GM12801 (cell line): ENCODE measurements around the gene RERE.

Experiments
- TF ChIP-seq, protein P1 (sequence below): IDR thresholded peaks from one replicate; pipeline ENCODE4 v1.5.1; 2011; ENCODE audit warnings: control low read depth; ENCODE audit not compliant: insufficient read length; ENCODE audit errors: extremely low read depth

The RERE gene

DNA sequence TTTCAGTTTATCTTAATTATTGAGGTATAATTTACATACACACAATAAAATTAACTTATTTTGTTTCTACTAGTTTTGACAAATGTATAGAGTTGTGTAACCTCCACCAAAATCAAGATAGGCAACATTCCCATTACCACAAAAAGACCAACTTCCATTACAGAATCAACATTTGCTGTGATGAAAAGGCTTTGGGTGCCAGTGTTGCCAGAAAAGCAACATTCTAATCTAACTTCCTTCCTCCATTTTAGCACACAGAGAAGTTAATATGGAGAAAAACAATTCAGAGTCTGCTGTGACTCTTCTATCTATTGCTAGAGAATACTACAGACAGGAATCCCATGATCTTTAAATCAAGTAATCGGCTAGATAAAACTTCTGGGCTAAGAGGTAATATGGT is 245.3 kb downstream of the RERE start:
- TF ChIP-seq, protein P1, sequence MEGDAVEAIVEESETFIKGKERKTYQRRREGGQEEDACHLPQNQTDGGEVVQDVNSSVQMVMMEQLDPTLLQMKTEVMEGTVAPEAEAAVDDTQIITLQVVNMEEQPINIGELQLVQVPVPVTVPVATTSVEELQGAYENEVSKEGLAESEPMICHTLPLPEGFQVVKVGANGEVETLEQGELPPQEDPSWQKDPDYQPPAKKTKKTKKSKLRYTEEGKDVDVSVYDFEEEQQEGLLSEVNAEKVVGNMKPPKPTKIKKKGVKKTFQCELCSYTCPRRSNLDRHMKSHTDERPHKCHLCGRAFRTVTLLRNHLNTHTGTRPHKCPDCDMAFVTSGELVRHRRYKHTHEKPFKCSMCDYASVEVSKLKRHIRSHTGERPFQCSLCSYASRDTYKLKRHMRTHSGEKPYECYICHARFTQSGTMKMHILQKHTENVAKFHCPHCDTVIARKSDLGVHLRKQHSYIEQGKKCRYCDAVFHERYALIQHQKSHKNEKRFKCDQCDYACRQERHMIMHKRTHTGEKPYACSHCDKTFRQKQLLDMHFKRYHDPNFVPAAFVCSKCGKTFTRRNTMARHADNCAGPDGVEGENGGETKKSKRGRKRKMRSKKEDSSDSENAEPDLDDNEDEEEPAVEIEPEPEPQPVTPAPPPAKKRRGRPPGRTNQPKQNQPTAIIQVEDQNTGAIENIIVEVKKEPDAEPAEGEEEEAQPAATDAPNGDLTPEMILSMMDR, result no peak

DNA sequence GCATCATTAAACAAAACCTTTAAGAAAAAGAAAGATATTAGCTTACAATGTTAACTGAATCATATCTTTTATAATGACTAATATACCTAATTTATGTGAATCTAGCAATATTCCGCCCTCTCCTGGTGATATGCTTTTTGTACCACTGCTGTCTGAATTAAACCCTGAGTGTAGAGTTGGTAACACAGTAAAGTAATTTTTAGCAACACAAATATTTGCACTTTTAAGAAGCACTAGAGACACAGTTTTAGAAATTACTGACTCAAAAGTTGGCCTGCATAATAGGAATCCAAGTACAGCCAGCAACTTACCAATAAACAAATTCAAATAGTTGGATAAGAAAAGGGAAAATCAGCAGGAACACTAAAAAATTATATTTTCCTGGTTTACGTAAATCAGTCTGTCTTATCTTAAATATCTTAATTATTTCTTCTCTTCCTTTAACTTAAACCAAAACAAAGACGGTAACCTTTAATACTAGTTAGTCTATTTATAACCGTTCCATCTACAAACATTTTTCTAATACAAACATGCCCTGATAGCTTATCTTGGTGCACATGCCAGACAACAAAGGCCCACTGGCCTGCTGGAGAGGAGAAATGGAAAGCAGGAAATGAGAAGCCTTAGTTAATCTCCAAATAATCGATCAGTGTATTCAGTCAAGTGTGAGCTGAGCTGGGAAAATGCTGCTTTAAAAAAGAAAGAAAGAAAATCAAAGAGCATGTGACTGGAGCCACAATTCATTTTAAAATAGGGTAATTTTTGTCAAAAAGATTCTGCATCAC is 246.0 kb downstream of the RERE start:
- TF ChIP-seq, protein P1, result no peak

DNA sequence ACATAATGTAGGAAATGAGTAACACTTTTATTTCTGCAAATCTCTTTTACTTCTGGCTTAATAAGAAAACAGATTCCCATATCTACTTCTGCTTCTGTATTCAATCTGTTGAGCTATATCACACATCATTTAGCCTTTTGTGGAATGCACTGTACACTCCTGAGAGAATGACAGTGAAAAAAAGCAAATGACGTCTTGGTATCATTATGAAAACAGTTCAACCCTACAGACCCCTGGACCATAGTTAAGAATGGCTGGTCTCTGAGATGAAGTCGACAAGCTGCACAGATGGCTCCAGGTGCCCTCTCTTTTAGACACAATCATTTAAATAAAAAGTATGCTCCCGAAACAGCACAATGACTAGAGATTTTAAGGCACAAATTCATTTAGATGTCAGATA is 247.0 kb downstream of the RERE start:
- TF ChIP-seq, protein P1, result no peak

DNA sequence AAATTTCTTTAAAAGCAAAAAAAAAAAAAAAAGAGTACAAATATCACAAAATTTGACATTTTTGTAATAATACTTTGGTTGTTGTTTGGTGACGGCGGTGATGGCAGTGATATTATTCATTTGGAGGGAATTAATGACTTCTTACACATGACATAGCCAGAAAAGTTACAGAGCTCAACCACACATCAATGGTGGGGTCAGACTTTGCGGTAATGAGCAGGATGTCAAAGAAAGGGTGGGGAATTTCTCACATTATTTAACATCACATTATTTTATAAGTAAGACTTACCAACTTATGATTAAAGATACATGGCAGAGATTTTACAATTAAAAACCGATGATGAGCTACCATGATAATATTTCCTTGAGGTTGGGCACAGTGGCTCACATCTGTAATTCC is 248.2 kb downstream of the RERE start:
- TF ChIP-seq, protein P1, result no peak

DNA sequence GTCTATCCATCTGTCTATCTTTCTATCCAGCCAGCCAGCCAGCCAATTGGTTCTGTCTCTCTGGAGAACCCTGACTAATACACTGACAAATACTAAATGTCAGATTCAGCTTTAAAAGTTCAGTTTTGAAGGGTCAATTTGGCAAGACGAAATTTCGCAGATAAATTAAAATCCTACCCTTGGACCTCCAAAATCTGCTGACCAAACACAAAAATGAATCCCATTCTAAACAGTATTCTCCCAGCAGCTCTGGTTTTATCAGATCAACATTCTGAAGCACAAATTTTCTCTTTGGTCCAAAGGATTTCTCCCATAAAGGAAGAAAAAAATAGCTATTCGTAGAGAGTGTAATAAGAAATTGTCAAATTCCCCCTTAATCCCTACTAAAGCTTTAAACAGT is 248.6 kb downstream of the RERE start:
- TF ChIP-seq, protein P1, result no peak

DNA sequence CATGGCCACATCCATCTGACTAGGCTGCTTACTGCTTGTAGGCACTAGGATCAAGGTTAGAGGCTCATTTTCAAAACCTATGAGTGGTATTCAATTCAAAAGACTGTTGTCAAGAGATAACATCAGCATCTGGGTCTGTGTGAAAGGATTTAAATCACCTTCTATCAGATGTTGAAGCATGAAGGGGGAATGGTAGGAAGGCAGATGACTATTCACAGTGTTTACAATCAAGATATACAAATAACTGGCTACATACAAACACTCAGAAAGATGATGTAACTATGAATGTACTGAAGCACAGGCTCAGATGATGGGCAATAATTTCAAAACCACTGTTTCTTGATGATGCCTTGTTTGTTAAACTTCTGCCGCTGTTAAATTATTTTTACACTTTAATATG is 250.3 kb downstream of the RERE start:
- TF ChIP-seq, protein P1, result no peak

DNA sequence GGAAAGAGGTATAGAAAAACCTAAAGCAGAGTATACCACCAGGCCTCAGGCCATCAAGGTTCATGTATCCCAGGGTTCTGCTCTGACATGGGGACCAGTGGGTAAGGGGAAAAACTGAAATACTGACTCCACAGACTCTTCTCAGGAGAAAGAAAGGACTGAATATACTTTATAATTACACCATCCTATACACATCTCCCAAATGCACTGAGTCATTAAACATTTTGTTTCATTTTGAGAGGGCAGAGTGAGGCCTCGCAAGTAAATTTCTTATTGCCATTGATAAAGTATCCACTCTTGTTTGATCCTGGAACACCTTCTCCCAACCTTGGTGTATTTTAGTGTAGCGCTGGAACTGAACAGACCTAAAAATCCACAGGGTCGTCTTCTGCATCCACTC is 251.6 kb downstream of the RERE start:
- TF ChIP-seq, protein P1, result no peak
